C1 segment of cervical spinal cord (tissue), 14 donors: ENCODE results near the gene IL33.

Experiments
- DNase-seq, 14 donors: peaks; one replicate each; lab custom pipeline; 2025; lab: John Stamatoyannopoulos, UW

The IL33 gene

GRCh38 chr9:6302417-6302816 is 86.8 kb downstream of the IL33 start:
- no peak for DNase-seq

- DNase-seq, result no peak
Observed at GRCh38 chr9:6304232-6304631, 88.6 kb downstream of the IL33 start.

- DNase-seq, result no peak
Observed at GRCh38 chr9:6305954-6306563, 90.5 kb downstream of the IL33 start.
